ENCODE data around the gene NAGLU.

The NAGLU gene

DNA sequence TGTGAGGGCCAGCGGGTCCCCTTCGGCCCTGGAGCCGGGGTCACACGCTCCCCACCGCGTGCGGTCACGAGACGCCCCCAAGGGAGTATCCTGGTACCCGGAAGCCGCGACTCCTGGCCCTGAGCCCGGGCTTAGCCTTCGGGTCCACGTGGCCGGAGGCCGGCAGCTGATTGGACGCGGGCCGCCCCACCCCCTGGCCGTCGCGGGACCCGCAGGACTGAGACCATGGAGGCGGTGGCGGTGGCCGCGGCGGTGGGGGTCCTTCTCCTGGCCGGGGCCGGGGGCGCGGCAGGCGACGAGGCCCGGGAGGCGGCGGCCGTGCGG lies at the start of gene NAGLU:
TSS of gene NAGLU (plus strand) at position 194 of the 324 bp plus-strand sequence. CDS start at position 226, 32 bp downstream.
- DNase-seq = no peak

DNA sequence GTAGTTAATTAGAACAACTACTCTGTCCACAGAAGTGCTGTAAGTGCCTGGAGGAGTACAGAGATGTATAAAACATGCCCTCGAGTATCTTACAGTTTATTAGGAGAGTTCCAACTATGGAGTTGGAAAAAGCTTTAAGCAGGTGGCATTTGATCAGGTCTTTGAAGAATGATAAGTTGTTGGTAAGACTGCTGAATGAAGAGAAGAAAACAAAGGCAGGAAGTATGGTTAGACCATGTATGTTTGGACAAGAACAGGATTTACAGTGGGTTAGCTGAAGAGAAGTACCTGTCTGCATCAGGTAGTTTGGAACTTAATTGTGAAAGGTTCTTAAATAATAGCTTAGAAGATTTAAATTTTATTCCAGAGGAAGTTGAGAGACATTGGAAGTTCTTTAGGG lies 48.0 kb upstream of the NAGLU start:
- DNase-seq = no peak

GRCh38 chr17:42493319-42493718 lies 42.7 kb upstream of the NAGLU start:
- no peak for DNase-seq

- no peak for DNase-seq
These were observed 41.4 kb upstream of the NAGLU start for GRCh38 chr17:42494673-42495072.

DNA sequence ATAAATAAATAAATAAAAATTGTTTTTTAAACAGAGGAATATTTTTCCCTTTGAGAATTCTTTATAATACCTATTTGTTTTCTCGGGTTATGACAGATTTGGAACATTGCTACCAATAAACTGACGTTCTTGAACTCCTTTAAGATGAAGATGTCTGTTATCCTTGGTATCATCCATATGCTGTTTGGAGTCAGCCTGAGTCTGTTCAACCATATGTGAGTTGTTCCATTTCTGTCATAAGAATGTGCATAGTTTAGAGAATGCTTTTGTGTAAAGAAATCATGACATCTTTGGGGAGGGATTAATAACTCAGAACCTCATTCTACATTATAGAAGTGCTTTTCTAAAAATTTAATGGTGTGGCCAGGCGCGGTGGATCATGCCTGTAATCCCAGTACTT lies 37.2 kb upstream of the NAGLU start:
- no peak for DNase-seq

- no peak for DNase-seq
These were observed 34.0 kb upstream of the NAGLU start for GRCh38 chr17:42502091-42502490.

DNA sequence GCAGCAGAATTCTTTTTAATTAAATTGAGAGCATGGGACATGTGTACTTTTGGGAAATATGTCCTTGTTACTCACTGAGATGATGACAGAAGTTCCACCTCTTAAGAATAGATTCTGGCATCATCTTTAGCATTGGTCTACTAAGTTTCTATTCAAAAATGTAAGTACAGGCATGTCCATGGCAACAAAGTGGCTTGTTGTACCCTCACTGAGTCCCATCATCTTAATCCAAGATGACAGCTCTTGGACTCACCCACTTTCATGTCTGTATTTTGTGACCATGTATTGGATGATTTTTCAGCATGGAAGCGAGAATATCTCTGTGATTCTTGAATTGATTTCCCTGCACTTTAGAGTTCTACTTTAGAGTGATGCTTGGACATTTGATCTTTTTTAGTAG lies 33.1 kb upstream of the NAGLU start:
- DNase-seq = no peak

DNA sequence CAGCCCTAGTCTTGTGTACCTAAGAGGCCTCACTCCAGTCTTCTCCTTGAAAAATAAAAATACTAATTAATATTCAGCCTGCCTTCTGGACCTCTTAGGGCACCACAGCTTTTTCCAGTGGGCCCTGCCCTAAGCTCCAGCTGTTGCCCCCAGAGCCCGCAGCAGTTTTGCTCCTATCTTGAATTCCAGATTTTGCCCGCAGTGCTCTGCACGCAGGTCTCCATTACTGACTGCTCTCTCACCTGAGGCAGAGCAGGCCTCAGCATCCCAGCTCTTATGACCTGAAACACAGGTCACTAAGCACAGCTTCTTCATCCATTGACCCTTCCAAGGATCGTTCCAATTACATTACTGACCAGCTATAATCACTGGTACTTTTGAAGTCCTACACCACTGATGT lies 28.4 kb upstream of the NAGLU start:
- no peak for DNase-seq

DNA sequence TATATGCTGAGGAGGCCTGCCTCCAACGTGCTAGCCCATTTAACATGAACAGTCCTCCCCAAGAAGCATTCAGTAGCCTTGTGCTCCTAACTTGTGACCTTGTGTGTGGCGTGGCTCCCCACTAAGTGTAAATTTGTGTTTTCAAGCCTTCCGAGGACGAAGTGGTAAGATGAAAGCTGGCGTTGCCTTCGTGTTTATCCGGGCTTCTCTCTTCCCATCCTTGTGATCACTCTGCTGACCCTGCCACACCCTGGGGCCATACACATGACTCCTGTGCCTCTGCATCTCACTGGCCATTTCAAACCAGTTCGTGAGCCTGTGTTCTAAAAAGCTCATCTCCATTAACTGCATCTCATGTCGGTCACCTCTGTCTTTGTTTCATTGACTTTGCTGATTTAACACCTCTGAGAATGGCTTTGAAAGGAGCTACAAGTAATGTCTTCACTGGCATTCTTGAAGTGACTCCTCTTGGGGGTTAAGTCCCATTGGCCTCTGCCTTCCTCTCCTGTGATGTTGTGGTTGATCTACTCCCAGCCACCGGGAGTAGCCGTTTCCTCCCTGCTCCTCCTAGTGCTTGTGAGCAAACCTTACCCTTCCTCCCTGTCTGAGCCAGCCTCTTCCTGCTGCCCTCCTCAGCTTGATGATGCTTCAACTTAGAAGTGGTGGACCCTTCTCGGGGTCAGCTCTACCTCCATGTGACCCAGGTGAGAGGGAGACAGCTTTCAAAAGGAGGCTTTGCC lies 27.4 kb upstream of the NAGLU start:
- no peak for DNase-seq

DNA sequence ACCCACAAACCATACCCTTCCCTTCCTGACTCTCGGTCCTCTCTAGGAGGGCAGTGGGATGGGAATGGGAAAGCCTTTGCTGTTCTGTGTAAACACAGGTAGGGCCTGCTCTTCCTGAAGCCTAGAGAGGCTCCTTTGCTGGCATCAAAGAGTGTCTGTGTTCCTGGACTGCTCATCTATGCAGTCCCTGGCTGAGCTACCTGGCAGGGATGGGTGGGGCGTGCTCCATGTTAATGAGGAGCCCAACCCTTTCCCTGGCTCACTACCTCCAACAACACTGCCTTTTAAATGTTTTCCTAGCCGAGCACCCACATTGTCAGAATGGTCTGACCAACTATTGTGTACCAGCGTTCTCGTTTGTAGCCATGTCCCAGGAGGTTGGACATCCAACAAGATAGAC lies 26.6 kb upstream of the NAGLU start:
- no peak for DNase-seq

- DNase-seq = no peak
These were observed 26.2 kb upstream of the NAGLU start for GRCh38 chr17:42509841-42510240.

- DNase-seq = no peak
These were observed 23.8 kb upstream of the NAGLU start for GRCh38 chr17:42512246-42512645.

DNA sequence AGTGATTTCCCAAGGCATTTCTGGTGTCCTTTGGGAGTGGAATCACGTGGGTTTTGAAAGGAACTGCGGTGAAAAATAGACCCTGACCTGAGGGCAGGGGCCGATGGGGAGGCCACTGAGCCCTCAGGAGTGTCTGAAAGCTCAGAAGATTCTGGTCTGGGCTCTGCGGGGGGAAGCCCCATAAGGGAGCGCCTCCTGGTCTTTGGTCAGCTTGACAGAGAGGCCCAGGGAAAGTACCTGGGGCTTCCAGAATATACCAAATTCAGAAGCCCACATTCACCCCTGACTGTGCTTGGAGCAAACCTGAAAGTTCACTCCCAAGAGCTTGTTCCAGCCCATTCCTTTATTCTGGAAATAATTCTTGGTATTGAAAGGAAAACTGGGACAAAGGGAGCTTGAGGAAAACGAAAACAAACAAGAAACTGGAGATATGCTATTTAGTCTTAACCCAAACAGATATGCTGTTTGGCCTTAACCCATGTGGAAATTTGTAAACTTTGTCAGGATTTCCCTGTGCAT lies 23.2 kb upstream of the NAGLU start:
- no peak for DNase-seq

DNA sequence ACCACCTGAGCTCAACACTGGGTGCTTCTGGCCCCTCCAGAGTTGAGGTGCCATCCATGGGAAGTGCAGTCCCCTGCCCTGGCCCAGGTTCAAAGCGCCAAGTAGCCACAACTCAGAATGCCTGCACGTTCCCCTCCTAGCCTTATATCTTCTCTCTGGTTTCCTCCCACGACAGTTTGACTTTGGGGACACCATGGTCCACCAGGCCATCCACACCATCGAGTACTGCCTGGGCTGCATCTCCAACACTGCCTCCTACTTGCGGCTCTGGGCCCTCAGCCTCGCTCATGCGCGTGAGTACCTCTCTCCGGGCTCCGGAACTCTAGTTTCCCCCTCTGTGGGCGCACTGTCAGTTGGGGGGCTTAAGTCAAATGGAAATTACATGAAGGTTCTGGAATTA lies 22.4 kb upstream of the NAGLU start:
- no peak for DNase-seq

GRCh38 chr17:42514279-42514678 lies 21.8 kb upstream of the NAGLU start:
- no peak for DNase-seq

DNA sequence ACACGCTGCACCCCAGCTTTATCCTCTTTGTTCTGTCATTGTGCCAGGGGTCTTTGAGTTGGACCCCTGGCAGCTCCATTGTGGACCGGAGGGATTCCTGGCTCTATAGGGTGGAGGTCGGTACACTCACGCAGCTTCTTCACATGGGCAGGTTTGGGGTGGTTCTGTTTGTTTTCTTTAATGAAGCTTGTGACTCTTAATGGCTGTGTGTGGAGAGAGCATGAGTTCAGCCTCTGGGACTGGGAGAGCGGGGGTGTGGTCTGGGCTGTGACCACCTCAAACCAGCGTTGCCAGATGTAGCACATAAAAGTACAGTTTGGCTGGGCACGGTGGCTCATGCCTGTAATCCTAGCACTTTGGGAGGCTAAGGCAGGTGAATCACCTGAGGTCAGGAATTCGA lies 21.2 kb upstream of the NAGLU start:
- DNase-seq = no peak

- DNase-seq = no peak
These were observed 18.5 kb upstream of the NAGLU start for GRCh38 chr17:42517516-42517915.

DNA sequence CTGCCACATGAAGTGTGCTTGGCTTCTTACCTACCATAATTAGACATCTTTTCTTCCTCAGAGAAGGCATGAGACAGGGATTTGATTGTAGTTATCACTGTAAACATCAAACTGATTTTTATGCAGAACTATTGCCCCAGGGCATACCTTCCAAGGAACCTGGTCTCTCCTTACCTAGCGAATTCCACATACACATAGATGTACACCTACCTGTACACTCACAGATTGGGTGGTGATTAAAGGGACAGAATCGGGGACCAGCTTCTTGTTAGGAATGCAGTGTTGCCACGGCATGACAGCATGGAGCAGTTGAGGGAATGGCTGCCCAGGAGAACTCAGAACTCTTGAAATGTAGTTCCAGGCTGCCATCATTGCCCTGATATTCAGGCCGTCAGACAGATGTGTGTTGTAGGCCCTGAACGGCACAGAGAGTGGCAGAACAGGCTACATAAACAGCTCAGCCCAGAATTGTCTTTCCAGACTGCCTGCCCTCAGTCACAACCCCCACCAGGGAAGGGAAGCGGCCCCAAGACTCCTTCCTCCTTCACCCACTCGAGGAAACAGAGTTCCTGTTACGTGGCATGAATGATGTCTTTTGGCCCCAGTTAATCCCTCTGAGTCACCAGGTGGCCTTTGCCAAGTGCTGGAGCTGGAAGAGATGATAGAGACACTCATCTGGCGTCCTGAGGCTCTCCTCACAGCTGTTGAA lies 17.8 kb upstream of the NAGLU start:
- DNase-seq = no peak

- no peak for DNase-seq
These were observed 17.1 kb upstream of the NAGLU start for GRCh38 chr17:42518755-42519545.

- DNase-seq = no peak
These were observed 16.2 kb upstream of the NAGLU start for GRCh38 chr17:42519546-42520491.

DNA sequence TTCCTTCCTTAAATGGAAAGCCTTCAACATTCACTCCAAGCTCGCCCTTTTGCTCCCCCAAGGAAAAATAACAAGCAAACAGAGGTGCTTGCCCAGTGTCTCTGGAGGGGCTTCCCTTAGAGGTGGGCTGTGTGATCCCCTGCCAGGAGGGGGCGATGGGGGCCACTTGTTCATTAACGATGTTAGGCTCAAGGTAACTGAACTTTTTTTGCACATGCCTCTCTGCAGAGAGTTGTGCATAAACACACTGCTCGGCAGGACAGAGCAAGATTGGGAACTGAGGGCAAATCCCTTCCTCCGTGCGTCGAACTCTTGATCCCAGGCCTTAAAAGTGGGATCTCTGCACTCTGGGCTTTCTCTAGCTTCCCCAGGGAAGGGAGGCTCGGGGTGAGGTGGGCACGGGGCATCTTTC lies 15.5 kb upstream of the NAGLU start:
- DNase-seq = no peak

- DNase-seq = no peak
These were observed 15.0 kb upstream of the NAGLU start for GRCh38 chr17:42521036-42521435.
